ENCODE results near the gene SLF2.

Gene SLF2

DNA sequence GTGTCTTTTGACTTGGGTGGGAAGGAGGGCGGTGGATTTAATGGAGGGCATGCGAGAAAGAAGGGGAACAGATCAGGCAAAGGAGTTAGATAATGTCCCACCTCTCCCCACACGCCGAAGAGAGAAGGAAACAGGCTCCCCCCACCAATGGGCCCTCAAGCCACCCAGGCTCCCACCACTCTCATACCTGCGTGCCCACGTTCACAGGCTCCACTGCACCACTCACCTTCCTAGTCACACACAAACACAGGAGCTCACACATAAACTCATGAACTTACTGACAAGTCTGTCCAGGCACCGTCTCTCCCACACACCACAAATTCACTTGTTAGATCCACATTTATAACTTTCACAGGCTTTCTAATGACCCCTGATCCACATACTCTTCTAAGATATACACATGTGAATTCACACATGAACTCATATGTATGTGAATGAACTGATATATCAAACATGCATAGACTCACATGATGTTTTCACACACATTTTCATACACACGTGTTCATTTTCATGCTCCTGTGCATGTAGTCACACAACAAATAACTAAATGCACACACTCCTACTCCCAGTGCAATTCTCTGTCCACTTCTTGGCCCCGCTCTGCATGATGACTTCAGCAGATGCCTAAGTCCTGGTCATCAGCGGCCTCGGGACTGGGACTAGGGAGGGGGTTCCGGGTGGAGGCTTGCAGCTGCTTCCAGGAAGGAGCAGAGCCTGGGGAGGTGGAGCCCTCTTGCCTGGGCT is 88.3 kb downstream of the SLF2 start:
- DNase-seq: peak; percentile 55 to 94 (median 80)
- intact Hi-C loops (cut with DNase I): no loop called here

DNA sequence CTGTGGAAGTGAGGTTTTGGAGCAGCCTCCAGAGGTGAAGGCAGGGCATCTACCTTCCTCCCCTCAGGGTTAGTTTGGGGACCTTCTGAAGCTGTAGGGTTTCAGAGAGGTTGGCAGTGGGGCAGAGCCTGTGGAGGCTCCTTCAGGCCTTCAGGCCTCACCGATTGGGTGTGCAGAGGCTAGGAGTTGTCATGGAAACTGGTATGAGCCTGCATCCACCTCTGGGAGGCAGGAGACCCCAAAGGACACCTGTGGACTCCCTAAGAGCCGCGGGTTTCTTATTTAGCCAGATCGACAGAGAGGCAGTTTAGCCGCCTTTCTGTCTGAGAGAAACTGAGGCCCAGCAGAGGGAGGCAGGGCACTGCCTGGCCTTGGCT is 88.9 kb downstream of the SLF2 start:
- intact Hi-C loops (cut with DNase I): no loop called here
- no peak for DNase-seq

DNA sequence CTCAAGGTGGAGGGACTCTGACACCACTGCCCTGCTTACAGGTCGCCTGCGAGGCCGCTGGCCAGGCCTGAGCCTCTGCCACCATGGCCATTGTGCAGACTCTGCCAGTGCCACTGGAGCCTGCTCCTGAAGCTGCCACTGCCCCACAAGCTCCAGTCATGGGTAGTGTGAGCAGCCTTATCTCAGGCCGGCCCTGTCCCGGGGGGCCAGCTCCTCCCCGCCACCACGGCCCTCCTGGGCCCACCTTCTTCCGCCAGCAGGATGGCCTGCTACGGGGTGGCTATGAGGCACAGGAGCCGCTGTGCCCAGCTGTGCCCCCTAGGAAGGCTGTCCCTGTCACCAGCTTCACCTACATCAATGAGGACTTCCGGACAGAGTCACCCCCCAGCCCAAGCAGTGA is 89.7 kb downstream of the SLF2 start:
- intact Hi-C loops (cut with DNase I): no loop called here
- no peak for DNase-seq

DNA sequence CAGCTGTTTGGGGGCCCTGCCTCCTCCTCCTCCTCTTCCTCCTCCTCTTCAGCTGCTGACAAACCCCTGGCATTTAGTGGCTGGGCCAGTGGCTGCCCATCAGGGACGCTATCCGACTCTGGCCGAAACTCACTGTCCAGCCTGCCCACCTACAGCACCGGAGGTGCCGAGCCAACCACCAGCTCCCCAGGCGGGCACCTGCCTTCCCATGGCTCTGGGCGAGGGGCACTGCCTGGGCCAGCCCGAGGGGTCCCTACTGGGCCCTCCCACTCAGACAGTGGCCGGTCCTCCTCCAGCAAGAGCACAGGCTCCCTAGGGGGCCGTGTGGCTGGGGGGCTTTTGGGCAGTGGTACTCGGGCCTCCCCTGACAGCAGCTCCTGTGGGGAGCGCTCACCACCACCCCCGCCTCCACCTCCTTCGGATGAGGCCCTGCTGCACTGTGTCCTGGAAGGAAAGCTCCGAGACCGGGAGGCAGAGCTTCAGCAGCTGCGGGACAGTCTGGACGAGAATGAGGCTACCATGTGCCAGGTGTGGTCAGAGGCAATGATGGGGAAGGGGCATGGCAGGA is 91.0 kb downstream of the SLF2 start:
- no peak for DNase-seq
- intact Hi-C loops (cut with DNase I): no loop called here

DNA sequence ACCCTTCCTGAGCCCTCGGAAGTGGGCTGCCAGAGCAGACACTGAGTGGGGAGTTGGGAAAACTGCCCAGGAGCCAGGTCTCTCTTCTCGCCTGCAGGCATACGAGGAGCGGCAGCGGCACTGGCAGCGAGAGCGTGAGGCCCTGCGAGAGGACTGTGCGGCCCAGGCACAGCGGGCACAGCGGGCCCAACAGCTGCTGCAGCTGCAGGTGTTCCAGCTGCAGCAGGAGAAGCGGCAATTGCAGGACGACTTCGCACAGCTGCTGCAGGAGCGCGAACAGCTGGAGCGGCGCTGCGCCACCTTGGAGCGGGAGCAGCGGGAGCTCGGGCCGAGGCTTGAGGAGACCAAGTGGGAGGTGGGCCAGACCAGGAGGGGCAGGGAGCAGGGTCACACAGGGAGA is 92.6 kb downstream of the SLF2 start:
- no peak for DNase-seq
- intact Hi-C loops (cut with DNase I): no loop called here

DNA sequence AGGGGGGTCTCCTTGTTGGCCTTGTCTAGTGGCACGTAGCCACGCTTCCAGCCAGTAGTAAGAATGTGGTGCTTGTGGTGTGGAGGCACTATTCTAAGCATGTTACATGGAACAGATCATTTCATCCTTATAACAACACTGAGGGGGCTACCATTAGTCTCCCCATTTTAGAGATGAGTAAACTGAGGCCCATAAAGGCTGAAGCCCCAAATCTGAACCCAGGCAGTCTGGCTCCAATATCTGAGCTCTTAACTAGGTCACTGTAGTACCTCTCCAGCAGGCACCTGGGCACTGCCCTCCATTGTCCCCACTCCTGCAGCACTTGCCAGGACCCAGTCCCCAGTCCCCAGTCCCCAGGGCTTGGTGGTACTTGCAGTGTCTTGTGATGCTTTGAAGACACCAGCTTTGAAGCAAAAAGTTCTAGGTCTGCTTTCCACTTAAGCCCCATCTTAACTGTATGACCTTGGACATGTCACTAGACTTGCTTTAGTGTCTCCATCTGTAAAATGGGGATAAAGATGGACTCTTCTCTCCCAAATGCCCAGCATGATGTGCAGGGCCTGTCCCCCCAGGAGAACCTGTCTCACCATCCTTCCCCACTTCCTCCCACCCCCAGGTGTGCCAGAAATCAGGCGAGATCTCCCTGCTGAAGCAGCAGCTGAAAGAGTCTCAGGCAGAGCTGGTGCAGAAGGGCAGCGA is 93.3 kb downstream of the SLF2 start:
- no peak for DNase-seq
- intact Hi-C loops (cut with DNase I): no loop called here

DNA sequence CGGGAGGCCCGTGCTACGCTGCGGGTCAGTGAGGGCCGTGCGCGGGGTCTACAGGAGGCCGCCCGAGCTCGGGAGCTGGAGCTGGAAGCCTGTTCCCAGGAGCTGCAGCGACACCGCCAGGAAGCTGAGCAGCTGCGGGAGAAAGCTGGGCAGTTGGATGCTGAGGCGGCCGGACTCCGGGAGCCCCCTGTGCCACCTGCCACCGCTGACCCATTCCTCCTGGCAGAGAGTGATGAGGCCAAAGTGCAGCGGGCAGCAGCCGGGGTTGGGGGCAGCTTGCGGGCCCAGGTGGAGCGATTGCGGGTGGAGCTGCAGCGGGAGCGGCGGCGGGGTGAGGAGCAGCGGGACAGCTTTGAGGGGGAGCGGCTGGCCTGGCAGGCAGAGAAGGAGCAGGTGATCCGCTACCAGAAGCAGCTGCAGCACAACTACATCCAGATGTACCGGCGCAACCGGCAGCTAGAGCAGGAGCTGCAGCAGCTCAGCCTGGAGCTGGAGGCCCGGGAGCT is 93.9 kb downstream of the SLF2 start:
- intact Hi-C loops (cut with DNase I): no loop called here
- peak in 20 of 42 donors; percentile 33 to 82 (median 60) for DNase-seq

DNA sequence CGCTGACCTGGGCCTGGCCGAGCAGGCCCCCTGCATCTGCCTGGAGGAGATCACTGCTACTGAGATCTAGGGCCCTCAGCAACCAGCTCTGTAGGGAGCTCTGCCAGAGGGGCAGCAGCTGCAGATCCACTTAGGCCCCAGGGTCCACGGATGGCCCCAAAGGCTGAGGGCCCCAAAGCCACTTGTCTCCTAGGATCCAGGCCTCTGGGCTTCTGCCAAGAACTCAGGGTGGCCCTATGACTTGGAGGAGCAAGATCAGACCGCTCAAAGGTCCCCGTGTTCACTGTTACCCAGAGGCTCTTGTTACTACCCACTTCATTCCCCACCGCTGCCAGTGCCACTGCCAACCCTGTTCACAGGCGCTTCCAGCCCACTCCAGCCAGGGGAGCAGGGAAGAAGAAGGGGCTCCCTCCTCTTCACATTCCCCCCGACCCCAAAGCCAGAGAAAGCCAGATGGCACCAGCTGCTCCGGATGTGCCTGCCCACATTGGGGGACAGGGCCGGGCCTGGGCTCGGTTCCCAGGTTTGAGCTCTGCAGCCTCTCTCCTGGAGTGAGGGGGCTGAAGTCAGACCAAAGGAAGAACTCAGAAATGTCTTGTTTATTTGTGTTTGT is 94.4 kb downstream of the SLF2 start:
- intact Hi-C loops (cut with DNase I): no loop called here
- peak in 12 of 42 donors; percentile 24 to 71 (median 44) for DNase-seq

DNA sequence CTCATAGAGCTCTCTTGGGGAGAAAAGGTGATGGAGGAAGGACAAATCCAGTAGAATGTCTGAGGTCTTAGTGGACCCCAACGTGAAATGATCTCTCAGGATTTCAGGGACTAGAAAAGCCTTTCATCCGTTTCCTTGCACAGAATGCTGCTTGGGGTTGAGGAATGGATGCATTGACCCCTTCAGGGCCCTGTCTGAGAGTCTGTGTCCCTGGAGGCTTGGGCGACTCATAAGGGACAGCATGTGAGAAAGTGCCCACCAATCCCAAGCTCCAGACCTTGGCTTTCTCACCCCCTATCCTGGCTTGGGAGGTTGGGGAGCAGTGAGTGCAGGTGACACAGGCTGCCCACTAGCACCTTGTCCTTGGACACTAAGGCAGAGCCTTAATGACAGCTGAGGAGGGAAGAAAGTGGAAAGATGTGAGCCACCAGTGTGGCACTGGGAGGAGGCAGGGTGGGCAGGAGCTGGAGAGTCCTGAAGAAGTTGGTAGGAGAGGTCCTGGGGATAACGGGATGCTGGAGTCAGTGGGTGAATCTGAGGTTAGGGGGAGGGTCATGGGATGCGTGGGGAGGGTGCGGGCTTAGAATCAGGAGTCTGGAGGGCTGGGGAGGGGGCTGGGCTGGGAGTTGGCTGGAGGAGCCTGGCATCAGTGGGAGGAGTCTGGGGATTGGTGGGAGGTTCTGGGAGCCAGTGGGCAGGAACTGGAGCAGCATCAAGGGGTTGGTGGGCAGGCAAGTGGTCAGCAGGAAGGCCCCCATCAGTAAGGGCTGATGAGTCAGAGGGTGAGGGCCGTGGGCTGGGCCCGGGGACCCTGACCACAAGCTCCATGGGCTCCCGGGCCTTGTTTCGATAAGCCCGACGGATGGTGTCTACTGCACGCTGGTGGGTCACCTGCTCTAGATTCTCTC is 95.4 kb downstream of the SLF2 start:
- DNase-seq: peak in 28 of 42 donors; percentile 39 to 83 (median 65)
- intact Hi-C loops (cut with DNase I): no loop called here

DNA sequence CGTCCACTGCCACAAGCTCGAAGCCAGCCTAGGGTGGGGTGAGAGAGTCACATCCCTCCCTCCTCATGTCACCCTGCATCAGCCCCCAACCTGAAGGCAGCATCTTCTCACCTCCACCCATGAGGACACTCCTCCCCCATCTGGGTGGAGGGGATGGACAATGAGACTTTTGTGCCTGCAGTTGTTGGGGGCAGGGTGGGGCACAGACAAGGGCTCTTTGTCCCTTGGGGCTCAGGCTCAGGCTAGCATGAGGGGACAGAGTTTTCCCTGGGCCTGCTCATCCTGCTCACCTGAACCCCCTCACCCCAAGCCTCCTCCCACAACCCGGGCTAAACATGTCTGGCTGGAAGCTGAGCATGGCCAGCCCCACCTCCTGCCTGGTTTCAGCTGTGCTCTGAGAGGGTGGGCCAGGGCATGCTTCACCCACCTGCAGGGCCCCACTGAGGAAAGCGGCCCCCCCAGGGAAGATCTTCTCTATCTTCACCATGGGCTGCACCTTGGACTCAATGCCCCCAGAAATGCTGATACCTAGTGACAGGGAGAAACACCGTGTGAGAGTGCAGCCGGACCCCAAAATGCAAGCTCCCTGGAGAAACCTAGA is 96.2 kb downstream of the SLF2 start:
- intact Hi-C loops (cut with DNase I): no loop called here

DNA sequence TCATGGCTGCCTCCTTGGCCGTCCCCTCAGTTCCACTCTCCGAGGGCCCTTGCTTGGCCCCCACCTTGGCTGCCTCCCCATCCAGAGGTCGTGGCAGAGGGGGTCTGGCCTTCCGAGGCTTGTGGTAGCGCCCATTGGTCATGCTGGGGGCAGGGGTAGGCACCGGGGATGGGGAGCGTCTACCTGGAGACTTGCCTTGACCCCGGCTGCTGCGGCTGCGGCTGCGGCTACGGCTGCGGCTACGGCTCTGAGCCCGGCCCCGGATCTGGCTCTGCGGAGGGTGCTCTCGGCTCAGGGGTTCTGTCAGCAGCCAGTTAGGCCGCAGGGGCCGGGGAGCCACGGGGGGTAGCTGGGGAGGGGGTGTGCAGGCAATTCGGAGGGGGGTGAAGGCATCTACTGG is 97.6 kb downstream of the SLF2 start:
- peak in 1 of 42 donors; percentile 17 for DNase-seq

More for the DNA sequence above, 96.2 kb downstream of the SLF2 start:
- peak in 41 of 42 donors; percentile 62 to 94 (median 84) for DNase-seq

DNA sequence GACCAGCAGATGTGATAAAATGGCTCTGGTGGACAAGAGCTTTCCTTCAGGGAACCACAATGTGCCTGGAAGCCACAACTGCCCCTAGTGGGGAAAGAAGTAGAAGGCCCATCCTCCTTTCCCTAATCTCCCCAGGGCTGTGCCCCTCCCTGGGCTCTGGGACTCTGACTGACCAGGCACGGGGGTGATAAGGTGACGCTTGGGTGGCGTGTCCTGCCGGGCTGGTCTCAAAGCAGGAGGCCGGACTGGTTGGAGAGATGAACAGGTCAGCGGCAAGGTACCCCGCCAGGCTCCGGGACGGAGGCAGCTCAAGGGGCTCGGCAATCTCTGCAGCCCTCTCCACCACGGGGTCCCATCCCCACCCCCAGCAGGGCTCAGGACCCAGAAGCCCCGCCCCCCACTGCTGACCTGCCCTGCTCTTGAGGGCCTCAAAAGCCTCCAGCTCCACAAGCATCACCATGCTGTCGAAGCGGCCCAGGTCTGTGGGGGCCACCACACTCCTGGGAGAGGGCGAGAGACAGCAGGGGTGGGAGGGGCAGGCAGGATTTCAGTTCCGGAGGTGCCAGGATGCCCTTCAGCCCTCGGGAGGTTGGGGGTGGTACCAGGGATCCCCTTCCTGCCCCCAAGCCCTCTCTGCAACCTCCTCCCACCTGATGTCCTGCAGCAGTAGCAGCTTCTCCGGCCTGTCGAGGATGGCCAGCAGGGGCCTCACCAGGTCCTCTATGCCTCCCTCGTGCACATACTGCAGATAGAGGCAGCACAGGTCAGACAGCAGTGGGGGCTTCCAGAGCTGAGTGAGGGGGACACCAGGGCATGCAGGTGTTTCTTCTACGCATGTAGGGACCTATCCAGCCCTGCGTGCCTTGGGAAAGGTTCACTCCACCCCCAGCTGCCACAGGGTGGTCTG is 99.0 kb downstream of the SLF2 start:
- intact Hi-C loops (cut with DNase I): loop anchor here (10.0 kb wide), 1 partner anchor 53 kb away; the partner anchor contains the start of gene KAZALD1
- DNase-seq: peak in 4 of 42 donors; percentile 37 to 64 (median 48)

More for the DNA sequence above, 97.6 kb downstream of the SLF2 start:
- intact Hi-C loops (cut with DNase I): loop anchor here (10.0 kb wide), 1 partner anchor 54 kb away; the partner anchor contains the start of gene KAZALD1

DNA sequence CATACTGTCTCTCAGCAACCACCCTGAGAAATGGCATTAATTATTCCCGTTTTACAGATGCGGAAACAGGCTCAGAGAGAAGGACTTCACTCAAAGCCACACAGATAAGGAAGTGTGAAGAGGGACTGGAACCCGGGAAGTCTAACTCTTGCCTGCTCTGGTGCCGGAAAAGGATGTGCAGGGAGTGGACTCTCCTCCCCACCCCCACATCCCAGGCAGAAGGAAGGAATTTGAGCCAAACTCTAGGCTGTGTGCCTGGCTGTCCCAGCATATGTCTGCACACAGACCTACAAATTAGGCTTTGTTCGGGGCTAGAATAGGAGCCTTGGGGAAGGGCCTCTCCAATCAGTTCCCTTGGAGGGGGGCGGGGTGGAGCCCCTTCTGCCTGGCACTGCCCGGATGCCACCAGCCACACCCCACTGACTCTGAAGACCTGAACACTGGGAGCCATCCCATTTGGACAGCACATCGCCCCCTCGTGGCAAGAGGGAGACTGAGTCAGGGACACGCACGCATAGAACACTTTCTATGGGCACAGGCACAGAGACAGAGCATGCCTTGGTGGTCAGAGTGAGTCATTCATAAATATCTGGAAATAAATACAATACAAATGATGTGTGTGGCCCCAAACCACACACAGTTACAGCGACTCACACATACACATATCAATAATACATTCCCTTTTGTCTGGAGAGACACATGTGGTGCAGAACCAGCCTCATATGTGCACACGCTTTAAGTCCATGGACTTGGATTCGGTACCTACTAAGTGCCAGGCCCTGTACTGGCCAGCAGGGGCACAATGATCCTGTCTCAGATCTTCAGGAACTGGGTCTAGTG is 100.0 kb downstream of the SLF2 start:
- intact Hi-C loops (cut with DNase I): loop anchor here (10.0 kb wide), 1 partner anchor 52 kb away; the partner anchor contains the start of gene KAZALD1
- peak; percentile 86 to 99 (median 96) for DNase-seq

DNA sequence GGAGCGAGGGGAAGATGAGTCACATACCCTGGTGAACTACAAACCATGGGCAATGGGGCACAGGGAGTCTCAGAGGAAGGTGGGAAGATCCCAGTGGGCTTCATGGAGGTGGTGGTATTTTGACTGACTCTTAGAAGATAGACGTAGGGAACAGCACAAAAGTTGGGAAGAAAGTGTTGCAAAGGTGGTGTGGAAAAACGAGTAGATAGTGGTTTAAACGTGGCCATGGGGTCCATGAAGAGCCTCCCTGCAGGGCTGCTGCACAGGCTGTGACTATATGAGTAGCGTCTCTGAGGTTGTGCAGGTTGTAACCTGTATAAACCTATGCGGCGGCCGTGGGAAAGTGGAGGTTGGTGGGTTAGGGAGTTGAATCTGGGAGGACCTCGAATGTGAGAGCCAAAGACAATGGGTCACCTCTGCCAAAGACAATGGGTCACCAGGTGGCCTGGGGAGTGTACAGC is 100.6 kb downstream of the SLF2 start:
- DNase-seq: peak in 1 of 42 donors; percentile 34
- intact Hi-C loops (cut with DNase I): loop anchor here (10.0 kb wide), 1 partner anchor 51 kb away; the partner anchor contains the start of gene KAZALD1

DNA sequence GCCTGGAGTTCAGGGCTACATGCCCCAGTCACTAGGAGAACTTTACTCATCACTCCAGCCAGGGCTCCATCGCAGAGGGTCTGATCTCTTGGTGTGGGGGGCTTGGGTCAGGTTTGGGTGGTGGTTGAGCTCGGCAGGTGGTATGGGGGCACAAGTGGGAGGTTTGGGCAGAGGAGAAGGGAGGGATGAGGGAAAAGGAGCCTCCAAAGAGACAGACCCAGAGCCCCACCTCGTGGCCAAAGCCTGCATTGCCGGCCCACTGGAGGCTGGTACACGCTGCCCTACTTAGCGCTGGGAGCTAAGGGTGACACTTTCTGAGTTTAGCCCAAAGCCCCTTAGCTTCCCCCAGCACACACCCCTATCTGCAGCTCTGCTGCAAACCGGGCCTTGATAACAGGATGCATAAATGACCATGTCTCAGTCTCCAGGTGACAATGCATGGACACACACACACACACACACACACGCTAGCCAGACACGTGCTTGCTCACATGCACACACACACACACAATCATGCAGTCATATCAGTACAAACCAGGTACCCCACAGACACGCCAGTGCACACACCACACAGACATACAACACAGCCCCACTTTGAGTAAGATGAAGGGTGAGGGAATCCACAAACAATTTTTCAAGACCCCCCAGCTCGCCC is 101.6 kb downstream of the SLF2 start:
- intact Hi-C loops (cut with DNase I): loop anchor here (1.0 to 10.0 kb wide), 2 partner anchors 20 to 50 kb away; partner anchors contain the start of gene KAZALD1
- peak; percentile 61 to 97 (median 92) for DNase-seq

Measured in head of caudate nucleus (tissue), 42 donors.